ENCODE data around the gene MMAB. TPM values are rescaled to one million over a fixed set of nuclear protein-coding genes. Genes with fewer than 3 reads are reported as not detected.

Gene MMAB
- polyA plus RNA-seq, 2 of the 4 experiments (the other 2 are of a cell fraction), result 26.1 to 36.8 TPM

DNA sequence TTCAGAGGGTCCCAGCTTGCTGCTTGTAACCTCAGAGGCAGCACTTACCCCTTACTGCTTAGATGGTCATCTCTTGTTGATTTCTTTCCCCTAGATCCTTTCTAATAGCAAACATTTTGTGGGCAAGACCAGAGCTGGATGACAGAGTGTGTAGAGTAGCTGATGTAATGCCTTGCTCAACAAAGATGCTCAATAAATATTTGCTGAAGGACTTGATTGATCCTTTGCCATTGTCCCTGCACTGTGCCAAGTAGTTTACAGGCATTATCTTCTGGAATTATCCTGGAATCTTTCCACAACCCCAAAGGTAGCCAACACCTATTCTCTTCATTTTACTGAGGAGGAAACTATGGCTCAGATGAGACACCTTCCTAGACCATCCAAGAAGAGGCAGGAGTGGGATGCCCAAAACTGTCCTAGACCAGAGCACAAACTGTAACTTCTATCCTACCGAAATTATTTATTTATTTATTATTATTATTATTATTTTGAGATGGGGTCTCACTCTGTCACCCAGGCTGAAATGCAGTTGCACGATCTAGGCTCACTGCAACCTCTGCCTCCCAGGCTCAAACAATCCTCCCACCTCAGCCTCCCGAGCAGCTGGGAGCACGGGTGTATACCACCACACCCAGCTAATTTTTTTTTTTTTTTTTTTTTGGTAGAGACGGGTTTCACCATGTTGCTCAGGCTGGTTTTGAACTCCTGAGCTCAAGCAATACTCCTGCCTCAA, 1.4 kb downstream of the MMAB start (continued):
- TF ChIP-seq, protein P1, sequence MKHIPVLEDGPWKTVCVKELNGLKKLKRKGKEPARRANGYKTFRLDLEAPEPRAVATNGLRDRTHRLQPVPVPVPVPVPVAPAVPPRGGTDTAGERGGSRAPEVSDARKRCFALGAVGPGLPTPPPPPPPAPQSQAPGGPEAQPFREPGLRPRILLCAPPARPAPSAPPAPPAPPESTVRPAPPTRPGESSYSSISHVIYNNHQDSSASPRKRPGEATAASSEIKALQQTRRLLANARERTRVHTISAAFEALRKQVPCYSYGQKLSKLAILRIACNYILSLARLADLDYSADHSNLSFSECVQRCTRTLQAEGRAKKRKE (CRISPR knock-in tag; IDR thresholded peaks at IDR 0.05; ENCODE audit: low read depth), result no peak
- TF ChIP-seq RNF2 (IDR thresholded peaks at IDR 0.05; ENCODE audit: borderline replicate concordance, low read depth) (no peak), CHD2 (IDR thresholded peaks at IDR 0.05; ENCODE audit: low read length, partially characterized antibody) (no peak)

- Histone ChIP-seq H3K9me3 (no peaks in the 10 kb centered on the region), H3K4me2 (no peak overlapping the region), H3K4me3 (no peak overlapping the region), H3K4me1 (peaks cover 4% of the 10 kb centered on the region; the same call in 1 of the 3 replicates), H3K27ac (no peak overlapping the region)
- DNase-seq (ENCODE audit: low read depth in 1 of 2, low spot score in 1 of 2) (no peak), ATAC-seq (no peak), FAIRE-seq (no peak)
- WGBS (ENCODE audit: missing lambda C conversion rate), result 78% methylated on average over 7 of the region's 7 CpGs
- CTCF ChIA-PET, result interaction anchor here (1.2 to 1.9 kb wide), 3 partner anchors 9 to 29 kb away, joined by 3 to 7 read pairs (median 4); no protein-coding TSS in a partner anchor
- POLR2A ChIA-PET, result no interaction called here
- no peak for TF ChIP-seq RARB (CRISPR knock-in tag; IDR thresholded peaks at IDR 0.05)
- no peak for TF ChIP-seq FOSL2 (IDR thresholded peaks at IDR 0.05)
- TF ChIP-seq FOSL2 (CRISPR knock-in tag; IDR thresholded peaks at IDR 0.05), result no peak
- TF ChIP-seq RCOR1 (IDR thresholded peaks at IDR 0.05; ENCODE audit: low read depth, low read length), result no peak
- TF ChIP-seq KDM1A (IDR thresholded peaks at IDR 0.05; ENCODE audit: low read depth), result no peak
- TF ChIP-seq MAZ (IDR thresholded peaks at IDR 0.05; ENCODE audit: borderline replicate concordance, low read depth, low read length), result no peak
- no peak for TF ChIP-seq SREBF2 (IDR thresholded peaks at IDR 0.05)
- no peak for TF ChIP-seq CHD4 (IDR thresholded peaks at IDR 0.05; ENCODE audit: borderline replicate concordance)
- TF ChIP-seq RFX5 (IDR thresholded peaks at IDR 0.05), result no peak
- TF ChIP-seq ZC3H11A (IDR thresholded peaks at IDR 0.05), result no peak
- TF ChIP-seq PHF8 (IDR thresholded peaks at IDR 0.05; ENCODE audit: borderline replicate concordance, low read depth), result no peak
- TF ChIP-seq, protein P1 (CRISPR knock-in tag; IDR thresholded peaks at IDR 0.05; ENCODE audit: low read depth), result no peak
- no peak for TF ChIP-seq HOXA7 (CRISPR knock-in tag; IDR thresholded peaks at IDR 0.05)
- TF ChIP-seq HDAC2 (IDR thresholded peaks at IDR 0.05), result no peak
- no peak for TF ChIP-seq ZFP36 (IDR thresholded peaks at IDR 0.05; ENCODE audit: borderline replicate concordance, partially characterized antibody)
- TF ChIP-seq, protein P2, sequence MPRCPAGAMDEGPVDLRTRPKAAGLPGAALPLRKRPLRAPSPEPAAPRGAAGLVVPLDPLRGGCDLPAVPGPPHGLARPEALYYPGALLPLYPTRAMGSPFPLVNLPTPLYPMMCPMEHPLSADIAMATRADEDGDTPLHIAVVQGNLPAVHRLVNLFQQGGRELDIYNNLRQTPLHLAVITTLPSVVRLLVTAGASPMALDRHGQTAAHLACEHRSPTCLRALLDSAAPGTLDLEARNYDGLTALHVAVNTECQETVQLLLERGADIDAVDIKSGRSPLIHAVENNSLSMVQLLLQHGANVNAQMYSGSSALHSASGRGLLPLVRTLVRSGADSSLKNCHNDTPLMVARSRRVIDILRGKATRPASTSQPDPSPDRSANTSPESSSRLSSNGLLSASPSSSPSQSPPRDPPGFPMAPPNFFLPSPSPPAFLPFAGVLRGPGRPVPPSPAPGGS (IDR thresholded peaks at IDR 0.05), result no peak
- no peak for TF ChIP-seq MAFK (IDR thresholded peaks at IDR 0.05; ENCODE audit: partially characterized antibody)
- no peak for TF ChIP-seq HEYL (CRISPR knock-in tag; IDR thresholded peaks at IDR 0.05)
- no peak for TF ChIP-seq HOXB5 (CRISPR knock-in tag; IDR thresholded peaks at IDR 0.05)
- no peak for TF ChIP-seq ELK1 (IDR thresholded peaks at IDR 0.05; ENCODE audit: low read depth, low read length)
- no peak for TF ChIP-seq ZNF302 (CRISPR knock-in tag; IDR thresholded peaks at IDR 0.05)
Observed at GRCh38 chr12:109568486-109568885, 4.8 kb downstream of the MMAB start.
